Motor neuron (in vitro differentiated cells): ENCODE data around the gene SUMO1. TPM values are rescaled to one million over a fixed set of nuclear protein-coding genes. Genes with fewer than 3 reads are reported as not detected.
"Not testable (repeated sequence)": the region's sequence is repeated elsewhere in the genome, so short reads cannot be mapped to it uniquely, and the experiment has no call there.

Experiments
- ATAC-seq, 8 experiments: fragments of 200-7000 bp; cut with Tn5 transposase; replicated peaks in 6 of 8; 2 replicates each; pipeline ENCODE4 v1.8.0; 2021; ENCODE audit warnings: mild to moderate bottlenecking in 8 of 8, moderate library complexity in 8 of 8
- H3K27ac ChIP-seq, 2 donors: fragments of 250-450 bp; sonication (Bioruptor Pico); 2 replicates each; pipeline ENCODE4 v1.9.0; 2021; ENCODE audit warnings: antibody characterized with exemption in 2 of 2, mild to moderate bottlenecking in 2 of 2, moderate library complexity in 1 of 2
- H3K4me1 ChIP-seq, 2 donors: fragments of 250-450 bp; sonication (Bioruptor Pico); replicated peaks in 1 of 2; 2 replicates each; pipeline ENCODE4 v1.6.1; 2021; ENCODE audit warnings: antibody characterized with exemption in 2 of 2, mild to moderate bottlenecking in 2 of 2, moderate library complexity in 1 of 2
- H3K4me3 ChIP-seq, 5 donors: fragments of 250-450 bp; sonication (Bioruptor Pico); 2 replicates each; pipeline ENCODE4 v1.9.0; 2021; ENCODE audit warnings: antibody characterized with exemption in 5 of 5, mild to moderate bottlenecking in 5 of 5, moderate library complexity in 4 of 5
- WGBS, 10 experiments: fragments of 450-650 bp; shearing (Covaris generic); methylation state at CpG; one replicate each; pipeline ENCODE4 v1.0.0; 2022; 5-methylcytosine and 5-hydroxymethylcytosine counted together
- in situ Hi-C, 9 experiments: fragments of 400-800 bp; cut with MboI; loops; one replicate each; pipeline ENCODE4 v1.15.0; 2021; ENCODE audit warnings: low sequenced_read_pairs in 9 of 9, low pct_unique_long_range_greater_than_20kb in 2 of 9; ENCODE audit not compliant: unreplicated experiment in 9 of 9
- total RNA-seq, 8 experiments: library from RNA; unstranded; fragments of 300-600 nt; gene quantifications; 2 replicates each; pipeline versions ENCODE4 v1.2.3 to v1.2.4, GENCODE V29; 2022

The SUMO1 gene
- total RNA-seq, 8 experiments from 2014 or later, result 109 to 191 (median 138) TPM

- in situ Hi-C loops, result no loop called here
- peaks cover 6 to 7% of the 10 kb centered on the region in 2 donors for H3K4me1 ChIP-seq
- no peak overlapping the region for H3K27ac ChIP-seq
- whole genome bisulfite sequencing, 10 experiments, result 0 to 100% (median 28%) methylated on average over 2 to 7 of the region's 10 CpGs; no CpG with 5 or more reads in 1 of the 10 experiments
- peak; percentile 36 to 84 (median 76) for ATAC-seq
- H3K4me3 ChIP-seq, result no peak overlapping the region
These were observed 11.3 kb upstream of the SUMO1 start for GRCh38 chr2:202249521-202250253.

GRCh38 chr2:202247710-202248109, 9.3 kb upstream of the SUMO1 start:
- H3K27ac ChIP-seq, H3K4me1 ChIP-seq, H3K4me3 ChIP-seq, ATAC-seq, in situ Hi-C loops: not testable (repeated sequence)
- WGBS, 10 experiments, result 40 to 100% (median 94%) methylated on average over 1 to 5 of the region's 5 CpGs; no CpG with 5 or more reads in 4 of the 10 experiments

- Histone ChIP-seq H3K4me1 (peaks cover 10 to 14% of the 10 kb centered on the region in 2 donors), H3K27ac (peak overlapping the region; percentile 94 to 97), H3K4me3 (peak overlapping the region; percentile 59 to 95 (median 76))
- 0 to 5% (median 0%) methylated on average over 4 to 15 of the region's 30 CpGs; no CpG with 5 or more reads in 3 of the 10 experiments for WGBS, 10 experiments
- in situ Hi-C loops, result no loop called here
- peak in 6 of 8 experiments; percentile 30 to 70 (median 58) for ATAC-seq
These were observed 587 bp downstream of the SUMO1 start for GRCh38 chr2:202237787-202238233.

GRCh38 chr2:202221873-202222272, 16.5 kb downstream of the SUMO1 start:
- in situ Hi-C loops, result no loop called here

GRCh38 chr2:202215179-202215578, 23.2 kb downstream of the SUMO1 start:
- no peak for ATAC-seq
- in situ Hi-C loops, result no loop called here
- Histone ChIP-seq H3K27ac (no peak overlapping the region), H3K4me1 (no peaks in the 10 kb centered on the region), H3K4me3 (no peak overlapping the region)
- WGBS, 10 experiments, result 100% methylated on average over 1 of the region's 1 CpG; no CpG with 5 or more reads in 9 of the 10 experiments

More at GRCh38 chr2:202221873-202222272, 16.5 kb downstream of the SUMO1 start:
- peaks cover 5 to 9% of the 10 kb centered on the region in 2 donors for H3K4me1 ChIP-seq
- ATAC-seq, result peak in 5 of 8 experiments; percentile 30 to 98 (median 72)
- 0 to 14% (median 0%) methylated on average over 1 of the region's 1 CpG; no CpG with 5 or more reads in 6 of the 10 experiments for WGBS, 10 experiments
- H3K27ac ChIP-seq, result no peak overlapping the region
- H3K4me3 ChIP-seq, result no peak overlapping the region

- Histone ChIP-seq H3K4me3 (no peak overlapping the region), H3K27ac (no peak overlapping the region), H3K4me1 (no peaks in the 10 kb centered on the region)
- in situ Hi-C loops, result no loop called here
- ATAC-seq, result no peak
These were observed 29.9 kb downstream of the SUMO1 start for GRCh38 chr2:202208526-202208925.

- H3K4me3 ChIP-seq, result no peak overlapping the region
- H3K4me1 ChIP-seq, result no peaks in the 10 kb centered on the region
- ATAC-seq, result no peak
- WGBS, 10 experiments, result 83 to 100% (median 100%) methylated on average over 1 to 2 of the region's 2 CpGs; no CpG with 5 or more reads in 1 of the 10 experiments
- in situ Hi-C loops, result no loop called here
- no peak overlapping the region for H3K27ac ChIP-seq
These were observed 33.5 kb downstream of the SUMO1 start for GRCh38 chr2:202204855-202205254.

- no peak overlapping the region for H3K27ac ChIP-seq
- ATAC-seq, result no peak
These were observed 35.0 kb downstream of the SUMO1 start for GRCh38 chr2:202203348-202203747.

GRCh38 chr2:202201220-202202160, 36.9 kb downstream of the SUMO1 start:
- Histone ChIP-seq H3K4me3 (no peak overlapping the region), H3K27ac (no peak overlapping the region), H3K4me1 (no peaks in the 10 kb centered on the region)
- 90 to 100% (median 98%) methylated on average over 2 to 15 of the region's 21 CpGs; no CpG with 5 or more reads in 2 of the 10 experiments for WGBS, 10 experiments
- in situ Hi-C loops, result no loop called here
- ATAC-seq, result peak in 1 of 8 experiments; percentile 16

More at GRCh38 chr2:202203348-202203747, 35.0 kb downstream of the SUMO1 start:
- 86 to 100% (median 94%) methylated on average over 1 to 5 of the region's 5 CpGs for WGBS, 10 experiments
- H3K4me1 ChIP-seq, result no peaks in the 10 kb centered on the region
- in situ Hi-C loops, result no loop called here
- no peak overlapping the region for H3K4me3 ChIP-seq

GRCh38 chr2:202196727-202197126, 41.7 kb downstream of the SUMO1 start:
- 20 to 91% (median 80%) methylated on average over 1 to 6 of the region's 6 CpGs for WGBS, 10 experiments
- Histone ChIP-seq H3K27ac (no peak overlapping the region), H3K4me3 (no peak overlapping the region), H3K4me1 (no peaks in the 10 kb centered on the region)
- in situ Hi-C loops, result loop anchor here in 7 of 9 experiments (25.0 kb wide), 3 partner anchors 334 to 959 kb away; partner anchors contain the start of gene ALS2 (in 6 of the 7)
- no peak for ATAC-seq

- in situ Hi-C loops, result loop anchor here in 7 of 9 experiments (25.0 kb wide), 3 partner anchors 332 to 957 kb away; partner anchors contain the start of gene ALS2 (in 6 of the 7)
- WGBS, 10 experiments, result 50 to 100% (median 71%) methylated on average over 1 to 3 of the region's 3 CpGs; no CpG with 5 or more reads in 3 of the 10 experiments
- Histone ChIP-seq H3K4me1 (no peaks in the 10 kb centered on the region), H3K4me3 (no peak overlapping the region), H3K27ac (no peak overlapping the region)
- ATAC-seq, result no peak
These were observed 44.0 kb downstream of the SUMO1 start for GRCh38 chr2:202194418-202194817.

GRCh38 chr2:202193881-202194353, 44.5 kb downstream of the SUMO1 start:
- ATAC-seq, result no peak
- 20 to 80% (median 67%) methylated on average over 1 to 6 of the region's 7 CpGs; no CpG with 5 or more reads in 3 of the 10 experiments for WGBS, 10 experiments
- Histone ChIP-seq H3K27ac (no peak overlapping the region), H3K4me1 (no peaks in the 10 kb centered on the region), H3K4me3 (no peak overlapping the region)
- in situ Hi-C loops, result loop anchor here in 7 of 9 experiments (25.0 kb wide), 3 partner anchors 332 to 957 kb away; partner anchors contain the start of gene ALS2 (in 6 of the 7)
